HEK293 (cell line): Measurements from ENCODE around the gene PLA2G4E.

Source experiments
- PRDM1 ChIP-seq: fragments of 450-650 bp; formaldehyde crosslinking; IDR thresholded peaks from 2 replicates; pipeline ENCODE4; 2016; ENCODE audit warnings: missing biosample characterization, missing genetic modification characterization
- ZBTB1 ChIP-seq: fragments of 450-650 bp; formaldehyde crosslinking; IDR thresholded peaks from 2 replicates; pipeline ENCODE4 v1.5.1; 2016; ENCODE audit warnings: missing biosample characterization, missing genetic modification characterization
- ZNF184 ChIP-seq: fragments of 450-650 bp; IDR thresholded peaks from 2 replicates; pipeline ENCODE4 v1.5.1; 2018; ENCODE audit warnings: missing biosample characterization, mild to moderate bottlenecking, missing genetic modification characterization
- ZNF350 ChIP-seq: fragments of 450-650 bp; formaldehyde crosslinking; IDR thresholded peaks from 2 replicates; pipeline ENCODE4 v1.5.0; 2017; ENCODE audit warnings: missing biosample characterization, mild to moderate bottlenecking, missing genetic modification characterization
- TF ChIP-seq, protein P1 (sequence below): fragments of 450-650 bp; IDR thresholded peaks from 2 replicates; pipeline ENCODE4 v1.5.1; 2018; ENCODE audit warnings: missing biosample characterization, missing genetic modification characterization
- TF ChIP-seq, protein P2 (sequence below): fragments of 450-650 bp; formaldehyde crosslinking; IDR thresholded peaks from 2 replicates; pipeline ENCODE4 v1.5.1; 2016; ENCODE audit warnings: missing biosample characterization, missing genetic modification characterization

DNA sequence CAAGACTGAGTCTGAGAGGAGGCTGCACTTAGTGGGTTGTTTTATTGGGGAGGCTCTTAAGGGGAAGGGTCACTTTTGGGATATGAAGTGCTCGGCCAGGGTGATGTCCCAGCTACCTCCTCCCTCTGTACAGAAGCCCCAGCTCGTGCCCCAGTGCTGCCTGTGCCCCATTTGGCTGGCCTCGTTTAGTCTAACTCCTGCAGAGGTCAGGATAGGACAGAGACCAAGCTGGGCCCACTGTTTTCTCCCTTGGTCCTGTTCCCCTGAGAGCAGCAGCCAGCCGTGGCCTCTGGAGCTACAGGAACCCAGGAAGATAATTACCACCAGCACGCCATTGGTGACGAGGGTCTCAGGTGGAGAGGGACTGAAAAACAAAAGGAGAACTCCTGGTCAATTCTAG, 18.5 kb downstream of the PLA2G4E start:
- no peak for TF ChIP-seq ZNF184 (tag by site-specific recombination)
- TF ChIP-seq, protein P1, sequence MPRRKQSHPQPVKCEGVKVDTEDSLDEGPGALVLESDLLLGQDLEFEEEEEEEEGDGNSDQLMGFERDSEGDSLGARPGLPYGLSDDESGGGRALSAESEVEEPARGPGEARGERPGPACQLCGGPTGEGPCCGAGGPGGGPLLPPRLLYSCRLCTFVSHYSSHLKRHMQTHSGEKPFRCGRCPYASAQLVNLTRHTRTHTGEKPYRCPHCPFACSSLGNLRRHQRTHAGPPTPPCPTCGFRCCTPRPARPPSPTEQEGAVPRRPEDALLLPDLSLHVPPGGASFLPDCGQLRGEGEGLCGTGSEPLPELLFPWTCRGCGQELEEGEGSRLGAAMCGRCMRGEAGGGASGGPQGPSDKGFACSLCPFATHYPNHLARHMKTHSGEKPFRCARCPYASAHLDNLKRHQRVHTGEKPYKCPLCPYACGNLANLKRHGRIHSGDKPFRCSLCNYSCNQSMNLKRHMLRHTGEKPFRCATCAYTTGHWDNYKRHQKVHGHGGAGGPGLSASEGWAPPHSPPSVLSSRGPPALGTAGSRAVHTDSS (tag by site-specific recombination): no peak
- TF ChIP-seq, protein P2, sequence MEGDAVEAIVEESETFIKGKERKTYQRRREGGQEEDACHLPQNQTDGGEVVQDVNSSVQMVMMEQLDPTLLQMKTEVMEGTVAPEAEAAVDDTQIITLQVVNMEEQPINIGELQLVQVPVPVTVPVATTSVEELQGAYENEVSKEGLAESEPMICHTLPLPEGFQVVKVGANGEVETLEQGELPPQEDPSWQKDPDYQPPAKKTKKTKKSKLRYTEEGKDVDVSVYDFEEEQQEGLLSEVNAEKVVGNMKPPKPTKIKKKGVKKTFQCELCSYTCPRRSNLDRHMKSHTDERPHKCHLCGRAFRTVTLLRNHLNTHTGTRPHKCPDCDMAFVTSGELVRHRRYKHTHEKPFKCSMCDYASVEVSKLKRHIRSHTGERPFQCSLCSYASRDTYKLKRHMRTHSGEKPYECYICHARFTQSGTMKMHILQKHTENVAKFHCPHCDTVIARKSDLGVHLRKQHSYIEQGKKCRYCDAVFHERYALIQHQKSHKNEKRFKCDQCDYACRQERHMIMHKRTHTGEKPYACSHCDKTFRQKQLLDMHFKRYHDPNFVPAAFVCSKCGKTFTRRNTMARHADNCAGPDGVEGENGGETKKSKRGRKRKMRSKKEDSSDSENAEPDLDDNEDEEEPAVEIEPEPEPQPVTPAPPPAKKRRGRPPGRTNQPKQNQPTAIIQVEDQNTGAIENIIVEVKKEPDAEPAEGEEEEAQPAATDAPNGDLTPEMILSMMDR (tag by site-specific recombination): no peak
- TF ChIP-seq ZNF350 (tag by site-specific recombination): no peak
- TF ChIP-seq PRDM1 (tag by site-specific recombination): no peak
- TF ChIP-seq ZBTB1: no peak
